SK-N-SH (cell line): ENCODE measurements around the gene TGM3. TPM values are rescaled to one million over a fixed set of nuclear protein-coding genes. Genes with fewer than 3 reads are reported as not detected.

ENCODE experiments used
- CTCF ChIA-PET: fragments of 300-600, 350-600 bp; formaldehyde crosslinking; extraction: SDS; loops from one replicate; lab custom pipeline; 2021; lab: Yijun Ruan, JAX
- POLR2A ChIA-PET: fragments of 350-600 bp; sonication (Branson Sonifier 250); formaldehyde crosslinking; extraction: SDS; loops from one replicate; lab custom pipeline; 2020; ENCODE audit warnings: antibody characterized with exemption, inconsistent platforms; lab: Yijun Ruan, JAX
- DNase-seq: peaks from one replicate; pipeline ENCODE4 v3.0.0; 2012
- H2AFZ ChIP-seq: fragments of 200-600 bp; sonication (generic); 2 replicates; pipeline ENCODE4 v1.8.1; 2016; ENCODE audit warnings: antibody characterized with exemption, mild to moderate bottlenecking, low read depth
- H3F3A ChIP-seq: fragments of 200-600 bp; sonication (generic); replicated peaks from 2 replicates; pipeline ENCODE3; 2016; ENCODE audit warnings: antibody characterized with exemption, mild to moderate bottlenecking; ENCODE audit not compliant: insufficient read depth
- H3K27ac ChIP-seq, 2 experiments: fragments of 200-500 bp in 1 of 2; fragments of 200-600 bp in 1 of 2; sonication (Bioruptor generic) in 1 of 2; sonication (generic), shearing (Covaris generic) in 1 of 2; 2 replicates each; pipeline versions ENCODE4 v1.5.1 to v1.6.1; 2014 to 2016; ENCODE audit warnings: low read depth in 2 of 2, inconsistent platforms in 1 of 2, low read length in 1 of 2, mild to moderate bottlenecking in 1 of 2, mixed read lengths in 1 of 2
- H3K27me3 ChIP-seq: fragments of 200-600 bp; sonication (generic), shearing (Covaris generic); 2 replicates; pipeline ENCODE4 v1.6.1; 2016; ENCODE audit warnings: mixed run types; ENCODE audit not compliant: insufficient read depth
- H3K36me3 ChIP-seq, 2 experiments: fragments of 200-500 bp in 1 of 2; fragments of 200-600 bp in 1 of 2; sonication (Bioruptor generic) in 1 of 2; sonication (generic) in 1 of 2; replicated peaks in 1 of 2; 2 replicates each; pipeline versions ENCODE3 to v1.5.1; 2014 to 2016; ENCODE audit warnings: low read length in 1 of 2, mild to moderate bottlenecking in 1 of 2; ENCODE audit not compliant: insufficient read depth in 2 of 2, control insufficient read depth in 1 of 2
- H3K4me1 ChIP-seq, 2 experiments: fragments of 200-500 bp in 1 of 2; fragments of 200-600 bp in 1 of 2; sonication (Bioruptor generic) in 1 of 2; sonication (generic), shearing (Covaris generic) in 1 of 2; 2 replicates each; pipeline versions ENCODE4 v1.5.1 to v1.6.1; 2014 to 2016; ENCODE audit warnings: low read depth in 1 of 2, low read length in 1 of 2, mixed run types in 1 of 2; ENCODE audit not compliant: insufficient read depth in 2 of 2, control insufficient read depth in 1 of 2
- H3K4me2 ChIP-seq: fragments of 200-600 bp; sonication (generic), shearing (Covaris generic); 2 replicates; pipeline ENCODE4 v1.6.1; 2017; ENCODE audit warnings: mixed run types
- H3K4me3 ChIP-seq, 2 experiments: fragments of 200-500 bp in 1 of 2; fragments of 200-600 bp in 1 of 2; sonication (Bioruptor generic) in 1 of 2; sonication (generic), shearing (Covaris generic) in 1 of 2; 2 replicates each; pipeline versions ENCODE4 v1.5.1 to v1.8.1; 2014 to 2016; ENCODE audit warnings: low read depth in 2 of 2, inconsistent platforms in 1 of 2, low read length in 1 of 2, mild to moderate bottlenecking in 1 of 2, mixed read lengths in 1 of 2, moderate library complexity in 1 of 2
- H3K79me2 ChIP-seq: fragments of 200-600 bp; sonication (generic); 2 replicates; pipeline ENCODE4 v1.8.1; 2017; ENCODE audit warnings: mild to moderate bottlenecking; ENCODE audit not compliant: insufficient read depth
- H3K9ac ChIP-seq: fragments of 200-600 bp; sonication (generic); 2 replicates; pipeline ENCODE4 v1.6.1; 2017; ENCODE audit warnings: mixed run types
- H3K9me2 ChIP-seq: fragments of 200-600 bp; sonication (generic); 2 replicates; pipeline ENCODE4 v1.6.1; 2017; ENCODE audit warnings: mixed run types
- H3K9me3 ChIP-seq: fragments of 200-600 bp; sonication (generic); 2 replicates; pipeline ENCODE4 v1.6.1; 2017; ENCODE audit warnings: mixed run types, mild to moderate bottlenecking, moderate library complexity
- H4K20me1 ChIP-seq: fragments of 200-600 bp; sonication (generic); 2 replicates; pipeline ENCODE4 v1.6.1; 2017; ENCODE audit warnings: mild to moderate bottlenecking, mixed run types; ENCODE audit not compliant: insufficient read depth
- ELF1 ChIP-seq: IDR thresholded peaks from 2 replicates; pipeline ENCODE4 v1.4.0; 2012
- MEF2A ChIP-seq: IDR thresholded peaks from 2 replicates; pipeline ENCODE4 v1.4.0; 2012; ENCODE audit warnings: low read depth, borderline replicate concordance
- MXI1 ChIP-seq: IDR thresholded peaks from 2 replicates; pipeline ENCODE4 v1.6.1; 2012; ENCODE audit warnings: mild to moderate bottlenecking, low read depth, low read length, improper control_type of control experiment
- NRF1 ChIP-seq: IDR thresholded peaks from 2 replicates; pipeline ENCODE4 v1.6.1; 2012; ENCODE audit warnings: low read depth, mild to moderate bottlenecking, low read length
- RFX5 ChIP-seq: IDR thresholded peaks from 2 replicates; pipeline ENCODE4 v1.6.1; 2012; ENCODE audit warnings: mild to moderate bottlenecking, improper control_type of control experiment, low read length
- RXRA ChIP-seq: IDR thresholded peaks from 2 replicates; pipeline ENCODE4 v1.4.0; 2012; ENCODE audit warnings: low read depth, mild to moderate bottlenecking, borderline replicate concordance
- SMC3 ChIP-seq: IDR thresholded peaks from 2 replicates; pipeline ENCODE4 v1.6.1; 2012; ENCODE audit warnings: low read depth, low read length, improper control_type of control experiment
- TAF1 ChIP-seq: IDR thresholded peaks from 2 replicates; pipeline ENCODE4 v1.6.1; 2012; ENCODE audit warnings: low read depth, mild to moderate bottlenecking, low read length, moderate library complexity, borderline replicate concordance
- WGBS: methylation state at CpG from one replicate; pipeline ENCODE4 v1.1.6; 2017; ENCODE audit warnings: low lambda C conversion rate; 5-methylcytosine and 5-hydroxymethylcytosine counted together
- polyA plus RNA-seq, 3 experiments: library from polyadenylated mRNA; depleted of rRNA; stranded (reverse); fragments of >200 nt; gene quantifications; 2 replicates each; pipeline ENCODE4 v1.2.3, GENCODE V29; 2012
- TF ChIP-seq, protein P1 (sequence below): fragments of 150-350 bp; IDR thresholded peaks from 2 replicates; pipeline ENCODE4 v1.6.1; 2016; ENCODE audit warnings: mild to moderate bottlenecking, low read depth, low read length
- TF ChIP-seq, protein P2 (sequence below): fragments of 150-350 bp; IDR thresholded peaks from 2 replicates; pipeline ENCODE4 v1.6.1; 2017; ENCODE audit warnings: antibody characterized with exemption, low read length, low read depth, borderline replicate concordance
- TF ChIP-seq, protein P3 (sequence below): IDR thresholded peaks from 2 replicates; pipeline ENCODE4 v1.4.0; 2012; ENCODE audit warnings: low read depth, borderline replicate concordance

The TGM3 gene
- polyA plus RNA-seq, 1 of the 3 experiments (the other 2 are of a cell fraction), result not detected

- no peak overlapping the region for H2AFZ ChIP-seq
- 20% methylated on average over 1 of the region's 1 CpG for WGBS
- CTCF ChIA-PET, result interaction anchor here (0.8 kb wide), 1 partner anchor 46 kb away, joined by 4 read pairs; no protein-coding TSS in a partner anchor
- no peaks in the 10 kb centered on the region for H3F3A ChIP-seq
- no peak overlapping the region for H3K9ac ChIP-seq
- no peak overlapping the region for H3K27ac ChIP-seq
- no peak overlapping the region for H3K4me3 ChIP-seq
- H3K4me2 ChIP-seq, result no peak overlapping the region
- H4K20me1 ChIP-seq, result no peaks in the 10 kb centered on the region
- no peaks in the 10 kb centered on the region for H3K36me3 ChIP-seq
- TF ChIP-seq NRF1, result no peak
- TF ChIP-seq, protein P1, sequence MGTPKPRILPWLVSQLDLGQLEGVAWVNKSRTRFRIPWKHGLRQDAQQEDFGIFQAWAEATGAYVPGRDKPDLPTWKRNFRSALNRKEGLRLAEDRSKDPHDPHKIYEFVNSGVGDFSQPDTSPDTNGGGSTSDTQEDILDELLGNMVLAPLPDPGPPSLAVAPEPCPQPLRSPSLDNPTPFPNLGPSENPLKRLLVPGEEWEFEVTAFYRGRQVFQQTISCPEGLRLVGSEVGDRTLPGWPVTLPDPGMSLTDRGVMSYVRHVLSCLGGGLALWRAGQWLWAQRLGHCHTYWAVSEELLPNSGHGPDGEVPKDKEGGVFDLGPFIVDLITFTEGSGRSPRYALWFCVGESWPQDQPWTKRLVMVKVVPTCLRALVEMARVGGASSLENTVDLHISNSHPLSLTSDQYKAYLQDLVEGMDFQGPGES, result no peak
- TF ChIP-seq TAF1, result no peak
- no peak for TF ChIP-seq RXRA
- TF ChIP-seq, protein P2, sequence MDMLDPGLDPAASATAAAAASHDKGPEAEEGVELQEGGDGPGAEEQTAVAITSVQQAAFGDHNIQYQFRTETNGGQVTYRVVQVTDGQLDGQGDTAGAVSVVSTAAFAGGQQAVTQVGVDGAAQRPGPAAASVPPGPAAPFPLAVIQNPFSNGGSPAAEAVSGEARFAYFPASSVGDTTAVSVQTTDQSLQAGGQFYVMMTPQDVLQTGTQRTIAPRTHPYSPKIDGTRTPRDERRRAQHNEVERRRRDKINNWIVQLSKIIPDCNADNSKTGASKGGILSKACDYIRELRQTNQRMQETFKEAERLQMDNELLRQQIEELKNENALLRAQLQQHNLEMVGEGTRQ, result no peak
- TF ChIP-seq, protein P3, sequence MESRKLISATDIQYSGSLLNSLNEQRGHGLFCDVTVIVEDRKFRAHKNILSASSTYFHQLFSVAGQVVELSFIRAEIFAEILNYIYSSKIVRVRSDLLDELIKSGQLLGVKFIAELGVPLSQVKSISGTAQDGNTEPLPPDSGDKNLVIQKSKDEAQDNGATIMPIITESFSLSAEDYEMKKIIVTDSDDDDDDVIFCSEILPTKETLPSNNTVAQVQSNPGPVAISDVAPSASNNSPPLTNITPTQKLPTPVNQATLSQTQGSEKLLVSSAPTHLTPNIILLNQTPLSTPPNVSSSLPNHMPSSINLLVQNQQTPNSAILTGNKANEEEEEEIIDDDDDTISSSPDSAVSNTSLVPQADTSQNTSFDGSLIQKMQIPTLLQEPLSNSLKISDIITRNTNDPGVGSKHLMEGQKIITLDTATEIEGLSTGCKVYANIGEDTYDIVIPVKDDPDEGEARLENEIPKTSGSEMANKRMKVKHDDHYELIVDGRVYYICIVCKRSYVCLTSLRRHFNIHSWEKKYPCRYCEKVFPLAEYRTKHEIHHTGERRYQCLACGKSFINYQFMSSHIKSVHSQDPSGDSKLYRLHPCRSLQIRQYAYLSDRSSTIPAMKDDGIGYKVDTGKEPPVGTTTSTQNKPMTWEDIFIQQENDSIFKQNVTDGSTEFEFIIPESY, result no peak
- TF ChIP-seq ELF1, result no peak
- TF ChIP-seq MEF2A, result no peak
- POLR2A ChIA-PET, result no interaction called here
- no peaks in the 10 kb centered on the region for H3K9me2 ChIP-seq
- no peaks in the 10 kb centered on the region for H3K79me2 ChIP-seq
- no peaks in the 10 kb centered on the region for H3K9me3 ChIP-seq
- no peaks in the 10 kb centered on the region for H3K4me1 ChIP-seq
- no peak for DNase-seq
- H3K27me3 ChIP-seq, result no peaks in the 10 kb centered on the region; the same call in 1 of the 2 replicates
These were observed 41.5 kb upstream of the TGM3 start for GRCh38 chr20:2254333-2254732.

DNA sequence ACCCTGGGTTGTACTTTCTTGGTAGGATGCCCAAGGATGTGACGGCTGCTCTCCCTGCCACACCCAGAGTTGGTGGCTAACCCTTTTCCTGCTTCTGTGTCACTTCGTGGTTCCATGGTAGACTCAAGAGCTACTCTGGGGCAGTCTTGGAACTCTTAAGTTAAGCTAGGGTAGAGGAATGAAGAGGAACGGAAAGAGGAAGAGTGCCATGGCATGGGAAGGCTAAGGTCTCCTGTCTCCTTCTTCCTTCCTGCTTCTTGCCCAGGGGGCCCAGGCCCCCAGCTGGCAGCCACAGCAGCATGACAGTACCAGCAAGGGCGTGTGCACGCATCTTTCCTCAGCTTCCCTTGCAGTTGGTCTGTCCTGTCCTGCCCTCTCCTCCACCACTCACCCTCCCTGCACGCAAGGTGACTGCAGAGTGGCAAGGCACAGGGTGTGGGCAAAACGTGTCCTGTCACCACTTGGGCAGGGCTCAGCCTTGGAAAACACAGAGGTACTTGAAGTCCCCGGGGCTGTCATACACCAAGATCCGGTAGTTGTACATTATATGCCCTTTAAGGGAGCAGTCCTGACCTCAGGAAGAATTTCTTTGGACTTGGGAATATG lies 39.8 kb upstream of the TGM3 start:
- ChIA-PET CTCF (no interaction called here), POLR2A (no interaction called here)
- H3K4me3 ChIP-seq, result no peak overlapping the region
- no peak overlapping the region for H3K27ac ChIP-seq
- no peaks in the 10 kb centered on the region for H3K9me3 ChIP-seq
- H2AFZ ChIP-seq, result no peak overlapping the region
- no peaks in the 10 kb centered on the region for H3K9me2 ChIP-seq
- TF ChIP-seq SMC3 (no peak), MXI1 (no peak), RFX5 (no peak)
- H4K20me1 ChIP-seq, result no peaks in the 10 kb centered on the region
- 41% methylated on average over 9 of the region's 9 CpGs for WGBS
- H3F3A ChIP-seq, result no peaks in the 10 kb centered on the region
- no peaks in the 10 kb centered on the region; the same call in 1 of the 2 replicates for H3K27me3 ChIP-seq
- H3K4me1 ChIP-seq, result no peaks in the 10 kb centered on the region
- no peak overlapping the region for H3K4me2 ChIP-seq
- no peaks in the 10 kb centered on the region for H3K79me2 ChIP-seq
- no peak overlapping the region for H3K9ac ChIP-seq
- no peak for DNase-seq
- no peaks in the 10 kb centered on the region for H3K36me3 ChIP-seq
